Activated gamma-delta T cell treated with anti-CD3 and anti-CD28 coated beads, Interleukin-2, amount 50 U/mL, for 16 hours (primary cell): ENCODE data around the gene SCAPER.
"Not testable (repeated sequence)": the region's sequence is repeated elsewhere in the genome, so short reads cannot be mapped to it uniquely, and the experiment has no call there.

Experiments
- DNase-seq: peaks from one replicate; pipeline ENCODE4 v3.0.0-alpha.2; 2020; ENCODE audit warnings: low read depth

Gene SCAPER

GRCh38 chr15:76904461-76905012 is 603 bp downstream of the SCAPER start:
- no peak for DNase-seq

DNA sequence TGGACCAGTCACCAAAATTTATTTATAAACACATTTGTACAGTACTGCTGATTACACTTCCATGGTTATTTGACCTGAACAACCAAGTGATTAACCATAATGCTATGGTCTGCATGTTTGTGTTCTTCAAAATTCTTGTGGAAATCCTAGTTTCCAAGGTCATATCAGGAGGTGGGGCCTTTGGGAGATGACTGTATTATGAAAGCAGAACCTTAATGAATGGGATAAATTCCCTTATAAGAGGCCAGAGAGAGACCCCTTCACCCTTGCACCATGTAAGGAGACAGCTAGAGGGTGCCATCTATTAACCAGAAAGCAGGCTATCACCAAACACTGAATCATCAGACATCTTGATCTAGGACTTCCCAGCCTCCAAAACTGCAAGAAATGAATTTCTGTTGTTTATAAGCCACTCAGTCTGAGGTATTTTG is 1.9 kb downstream of the SCAPER start:
- DNase-seq: no peak

- no peak for DNase-seq
Measured at GRCh38 chr15:76901965-76902364, 3.2 kb downstream of the SCAPER start.

DNA sequence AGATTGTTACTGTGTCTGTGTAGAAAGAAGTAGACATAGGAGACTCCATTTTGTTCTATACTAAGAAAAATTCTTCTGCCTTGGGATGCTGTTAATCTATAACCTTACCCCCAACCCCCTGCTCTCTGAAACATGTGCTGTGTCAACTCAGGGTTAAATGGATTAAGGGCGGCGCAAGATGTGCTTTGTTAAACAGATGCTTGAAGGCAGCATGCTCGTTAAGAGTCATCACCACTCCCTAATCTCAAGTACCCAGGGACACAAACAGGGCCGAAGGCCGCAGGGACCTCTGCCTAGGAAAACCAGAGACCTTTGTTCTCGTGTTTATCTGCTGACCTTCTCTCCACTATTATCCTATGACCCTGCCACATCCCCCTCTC is 5.2 kb downstream of the SCAPER start:
- DNase-seq: not testable (repeated sequence)

DNA sequence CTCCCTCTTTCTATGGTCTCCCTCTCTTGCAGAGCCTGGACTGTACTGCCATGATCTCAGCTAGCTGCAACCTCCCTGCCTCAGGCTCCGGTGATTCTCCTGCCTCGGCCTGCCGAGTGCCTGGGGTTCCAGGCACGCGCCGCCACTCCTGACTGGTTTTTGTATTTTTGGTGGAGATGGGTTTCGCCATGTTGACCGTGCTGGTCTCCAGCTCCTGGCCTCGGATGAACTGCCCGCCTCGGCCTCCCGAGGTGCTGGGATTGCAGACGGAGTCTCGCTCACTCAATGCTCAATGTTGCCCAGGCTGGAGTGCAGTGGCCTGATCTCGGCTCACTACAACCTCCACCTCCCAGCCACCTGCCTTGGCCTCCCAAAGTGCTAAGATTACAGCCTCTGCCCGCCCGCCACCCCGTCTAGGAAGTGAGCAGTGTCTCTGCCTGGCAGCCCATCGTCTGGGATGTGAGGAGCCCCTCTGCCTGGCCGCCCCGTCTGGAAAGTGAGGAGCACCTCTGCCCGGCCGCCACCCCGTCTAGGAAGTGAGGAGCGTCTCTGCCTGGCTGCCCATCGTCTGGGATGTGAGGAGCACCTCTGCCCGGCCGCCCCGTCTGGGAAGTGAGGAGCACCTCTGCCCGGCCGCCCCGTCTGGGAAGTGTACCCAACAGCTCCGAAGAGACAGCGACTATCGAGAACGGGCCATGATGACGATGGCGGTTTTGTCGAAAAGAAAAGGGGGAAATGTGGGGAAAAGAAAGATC is 5.8 kb downstream of the SCAPER start:
- not testable (repeated sequence) for DNase-seq

DNA sequence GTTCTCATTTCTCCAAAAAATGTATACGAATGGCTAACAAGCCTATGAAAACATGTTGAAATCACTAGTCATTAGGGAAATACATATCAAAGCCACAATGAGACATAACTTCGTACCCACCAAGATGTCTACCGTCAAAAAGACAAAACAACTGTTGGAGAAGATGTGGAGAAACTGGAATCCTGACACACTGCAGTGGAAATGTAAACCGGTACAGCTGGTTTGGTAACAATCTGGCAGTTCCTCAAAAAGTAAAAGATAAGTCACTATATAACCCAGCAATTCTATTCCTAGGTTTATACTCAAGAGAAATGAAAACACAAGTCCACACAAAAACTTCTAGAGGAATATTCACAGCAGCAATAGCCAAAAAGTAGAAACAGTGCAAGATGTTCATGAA is 7.0 kb downstream of the SCAPER start:
- no peak for DNase-seq

GRCh38 chr15:76894174-76894573 is 11.0 kb downstream of the SCAPER start:
- no peak for DNase-seq

DNA sequence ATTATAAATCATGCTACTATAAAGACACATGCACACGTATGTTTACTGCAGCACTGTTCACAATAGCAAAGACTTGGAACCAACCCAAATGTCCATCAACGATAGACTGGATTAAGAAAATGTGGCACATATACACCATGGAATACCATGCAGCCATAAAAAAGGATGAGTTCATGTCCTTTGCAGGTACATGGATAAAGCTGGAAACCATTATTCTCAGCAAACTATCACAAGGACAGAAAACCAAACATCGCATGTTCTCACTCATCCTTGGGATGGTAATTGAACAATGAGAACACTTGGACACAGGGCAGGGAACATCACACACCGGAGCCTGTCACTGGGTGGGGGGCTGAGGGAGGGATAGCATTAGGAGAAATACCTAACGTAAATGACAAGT is 12.3 kb downstream of the SCAPER start:
- DNase-seq: not testable (repeated sequence)

DNA sequence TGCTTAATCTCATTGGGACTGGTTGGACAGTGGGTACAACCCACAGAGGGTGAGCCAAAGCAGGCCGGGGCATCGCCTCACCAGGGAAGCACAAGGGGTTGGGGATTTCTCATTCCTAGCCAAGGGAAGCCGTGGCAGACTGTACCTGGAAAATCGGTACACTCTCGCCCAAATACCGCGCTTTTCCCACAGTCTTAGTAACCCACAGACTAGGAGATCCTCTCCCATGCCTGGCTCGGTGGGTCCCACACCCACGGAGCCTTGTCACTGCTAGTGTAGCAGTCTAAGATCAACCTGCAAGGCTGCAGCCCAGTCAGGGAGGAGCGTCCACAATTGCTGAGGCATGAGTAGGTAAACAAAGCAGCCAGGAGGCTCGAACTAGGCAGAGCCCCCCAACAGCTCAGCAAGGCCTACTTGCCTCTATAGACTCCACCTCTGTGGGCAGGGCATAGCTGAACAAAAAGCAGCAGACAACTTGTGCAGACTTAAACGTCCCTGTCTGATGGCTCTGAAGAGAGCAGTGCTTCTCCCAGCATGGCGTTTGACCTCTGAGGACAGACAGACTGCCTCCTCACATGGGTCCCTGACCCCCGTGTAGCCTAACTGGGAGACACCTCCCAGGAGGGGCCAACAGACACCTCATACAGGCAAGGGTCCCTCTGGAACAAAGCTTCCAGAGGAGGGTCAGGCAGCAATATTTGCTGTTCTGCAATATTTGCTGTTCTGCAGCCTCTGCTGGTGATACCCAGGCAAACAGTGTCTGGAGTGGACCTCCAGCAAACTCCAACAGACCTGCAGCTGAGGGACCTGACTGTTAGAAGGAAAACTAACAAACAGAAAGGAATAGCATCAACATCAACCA is 17.6 kb downstream of the SCAPER start:
- not testable (repeated sequence) for DNase-seq

GRCh38 chr15:76885212-76885611 is 19.9 kb downstream of the SCAPER start:
- no peak for DNase-seq

DNA sequence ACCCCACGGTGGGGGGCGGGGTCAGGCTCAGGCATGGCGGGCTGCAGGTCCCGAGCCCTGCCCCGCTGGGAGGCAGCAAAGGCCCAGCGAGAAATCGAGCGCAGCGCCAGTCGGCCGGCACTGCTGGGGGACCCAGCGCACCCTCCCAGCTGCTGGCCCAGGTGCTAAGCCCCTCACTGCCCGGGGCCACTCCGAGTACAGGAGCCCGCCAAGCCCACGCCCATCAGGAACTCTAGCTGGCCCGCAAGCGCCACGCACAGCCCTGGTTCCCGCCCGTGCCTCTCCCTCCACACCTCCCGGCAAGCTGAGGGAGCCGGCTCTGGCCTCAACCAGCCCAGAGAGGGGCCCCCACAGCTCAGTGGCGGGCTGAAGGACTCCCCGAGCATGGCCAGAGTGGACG is 29.2 kb downstream of the SCAPER start:
- no peak for DNase-seq

- not testable (repeated sequence) for DNase-seq
Measured at GRCh38 chr15:76873066-76873465, 32.1 kb downstream of the SCAPER start.

GRCh38 chr15:76871930-76872329 is 33.2 kb downstream of the SCAPER start:
- no peak for DNase-seq

GRCh38 chr15:76868740-76869139 is 36.4 kb downstream of the SCAPER start:
- no peak for DNase-seq

- DNase-seq: no peak
Measured at GRCh38 chr15:76866716-76867321, 38.3 kb downstream of the SCAPER start.

- no peak for DNase-seq
Measured at GRCh38 chr15:76866008-76866407, 39.1 kb downstream of the SCAPER start.

DNA sequence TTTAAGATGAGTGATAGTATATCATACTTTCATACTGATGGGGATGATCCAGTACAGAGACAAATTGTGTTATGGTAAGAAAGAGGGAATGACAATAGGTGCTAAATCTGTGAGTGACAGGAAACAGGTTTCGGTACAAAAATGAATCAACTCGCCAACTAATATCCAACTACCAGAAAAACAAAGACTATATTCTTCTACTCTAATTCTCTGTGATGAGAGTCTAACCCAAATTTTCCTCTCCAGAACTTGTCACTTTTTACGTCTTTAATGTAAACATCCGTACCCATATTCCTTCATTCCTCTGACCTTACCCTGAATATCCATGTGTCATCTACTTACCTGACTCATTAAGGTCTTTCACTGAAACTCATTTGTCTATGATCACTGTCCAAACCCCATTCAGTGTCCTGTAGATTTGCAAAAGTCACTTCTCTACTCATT is 39.6 kb downstream of the SCAPER start:
- no peak for DNase-seq

DNA sequence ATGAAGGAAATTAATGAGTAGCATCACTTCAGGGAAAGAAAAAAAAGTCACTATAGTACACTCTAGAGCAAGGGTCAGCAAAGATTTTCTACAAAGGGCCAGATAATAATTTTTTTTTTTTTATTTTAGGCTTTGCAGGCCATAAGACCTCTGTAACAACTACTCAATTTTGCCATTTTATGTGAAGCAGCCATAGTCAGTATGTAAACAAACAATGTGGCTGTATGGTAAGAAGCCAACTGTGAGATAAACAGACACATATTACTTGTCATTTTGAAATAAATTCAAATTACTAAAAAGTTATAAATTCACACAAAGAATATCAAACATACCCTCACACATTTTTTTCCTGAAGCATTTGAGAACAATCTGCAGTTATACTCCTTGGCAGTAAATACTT is 40.6 kb downstream of the SCAPER start:
- no peak for DNase-seq

DNA sequence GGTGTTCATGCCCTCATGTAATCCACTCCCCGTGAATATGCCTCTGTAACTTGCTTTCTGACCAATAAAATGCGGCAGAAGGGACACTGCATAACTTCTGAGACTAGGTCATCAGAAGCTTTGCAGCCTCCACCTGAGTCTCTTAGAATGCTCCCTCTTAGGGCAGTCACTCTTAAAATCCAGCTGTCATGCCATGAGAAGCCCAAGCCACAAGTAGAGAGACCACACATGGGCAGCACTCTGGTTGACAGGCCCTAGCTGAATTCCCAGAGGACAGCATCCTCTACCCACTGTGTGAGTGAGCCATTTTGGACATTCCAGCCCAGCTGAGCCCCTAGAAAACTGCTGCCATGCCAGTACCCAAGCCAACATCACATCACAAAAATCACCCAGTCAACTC is 41.4 kb downstream of the SCAPER start:
- DNase-seq: no peak

GRCh38 chr15:76863123-76863522 is 42.0 kb downstream of the SCAPER start:
- DNase-seq: no peak

- no peak for DNase-seq
Measured at GRCh38 chr15:76861815-76862397, 43.2 kb downstream of the SCAPER start.

- no peak for DNase-seq
Measured at GRCh38 chr15:76860201-76860600, 44.9 kb downstream of the SCAPER start.
